HEK293 (cell line): ENCODE data around the gene DSCAM.

Experiments
- ZBTB8A ChIP-seq: fragments of 450-650 bp; formaldehyde crosslinking; IDR thresholded peaks from 2 replicates; pipeline ENCODE4 v1.5.1; 2016; ENCODE audit warnings: missing biosample characterization, missing genetic modification characterization
- ZNF518A ChIP-seq: fragments of 450-650 bp; formaldehyde crosslinking; conservative IDR thresholded peaks from 2 replicates; pipeline ENCODE4 v1.5.1; 2016; ENCODE audit warnings: low read depth, missing biosample characterization, missing genetic modification characterization

- TF ChIP-seq ZNF518A (tag by site-specific recombination) (no peak), ZBTB8A (no peak)
These were observed 615.0 kb downstream of the DSCAM start for GRCh38 chr21:40231979-40232378.
